GM12878 (cell line): ENCODE results near the gene C14orf93. TPM values are rescaled to one million over a fixed set of nuclear protein-coding genes. Genes with fewer than 3 reads are reported as not detected.

Experiments used
- ATF3 ChIP-seq: IDR thresholded peaks from 2 replicates; pipeline ENCODE4 v1.6.1; 2011; ENCODE audit warnings: low read depth, mild to moderate bottlenecking, low read length, moderate library complexity, borderline replicate concordance; ENCODE audit errors: extremely low read depth
- BACH1 ChIP-seq: fragments of 450-650 bp; IDR thresholded peaks from 2 replicates; pipeline ENCODE4 v1.6.1; 2017; ENCODE audit warnings: mild to moderate bottlenecking, borderline replicate concordance
- EP300 ChIP-seq, 2 experiments: fragments of 150-350 bp in 1 of 2; IDR thresholded peaks; 2 replicates each; pipeline ENCODE4 v1.6.1; 2011 to 2012; ENCODE audit warnings: low read depth in 2 of 2, low read length in 2 of 2, borderline replicate concordance in 1 of 2, improper control_type of control experiment in 1 of 2, inconsistent platforms in 1 of 2; ENCODE audit not compliant: control insufficient read depth in 1 of 2
- EZH2 ChIP-seq: IDR thresholded peaks from 2 replicates; pipeline ENCODE4 v1.6.1; 2012; ENCODE audit warnings: low read depth, mild to moderate bottlenecking, control low read depth, inconsistent platforms, low read length, borderline replicate concordance; ENCODE audit not compliant: control insufficient read depth
- HCFC1 ChIP-seq: fragments of 150-350 bp; IDR thresholded peaks from 2 replicates; pipeline ENCODE4 v1.6.1; 2014; ENCODE audit warnings: low read length
- IKZF1 ChIP-seq: fragments of 450-650 bp; conservative IDR thresholded peaks from 2 replicates; pipeline ENCODE4 v1.6.1; 2017; ENCODE audit warnings: antibody characterized with exemption, mild to moderate bottlenecking
- KDM1A ChIP-seq: fragments of 200-600 bp; sonication (generic); IDR thresholded peaks from 2 replicates; pipeline ENCODE4 v1.6.1; 2016; ENCODE audit warnings: borderline replicate concordance
- MAX ChIP-seq: IDR thresholded peaks from 2 replicates; pipeline ENCODE4 v1.6.1; 2012; ENCODE audit warnings: low read depth, low read length, improper control_type of control experiment
- MTA2 ChIP-seq: fragments of 450-650 bp; IDR thresholded peaks from 2 replicates; pipeline ENCODE4 v1.6.1; 2016; ENCODE audit warnings: low read depth, mild to moderate bottlenecking, moderate library complexity
- MYC ChIP-seq: IDR thresholded peaks from 2 replicates; pipeline ENCODE4 v1.6.1; 2011; ENCODE audit warnings: mild to moderate bottlenecking, low read length, moderate library complexity, inconsistent platforms; ENCODE audit not compliant: insufficient read depth, insufficient replicate concordance, insufficient read length, severe bottlenecking
- NR2C1 ChIP-seq: fragments of 450-650 bp; IDR thresholded peaks from 2 replicates; pipeline ENCODE4 v1.6.1; 2017; ENCODE audit warnings: antibody characterized with exemption, mild to moderate bottlenecking, moderate library complexity
- NR2C2 ChIP-seq: IDR thresholded peaks from 2 replicates; pipeline ENCODE4 v1.6.1; 2011; ENCODE audit warnings: borderline replicate concordance, low read depth; ENCODE audit not compliant: control insufficient read depth, insufficient read length
- NR2F1 ChIP-seq: fragments of 450-650 bp; conservative IDR thresholded peaks from 2 replicates; pipeline ENCODE4 v1.6.1; 2017; ENCODE audit warnings: mild to moderate bottlenecking
- PAX5 ChIP-seq: IDR thresholded peaks from 2 replicates; pipeline ENCODE4 v1.6.1; 2011; ENCODE audit warnings: low read depth, low read length, borderline replicate concordance
- POLR2A ChIP-seq: IDR thresholded peaks from 2 replicates; pipeline ENCODE4 v1.6.1; 2011; ENCODE audit warnings: low read depth, mild to moderate bottlenecking, low read length
- POLR2AphosphoS2 ChIP-seq: IDR thresholded peaks from 2 replicates; pipeline ENCODE4 v1.6.1; 2011; ENCODE audit warnings: low read depth, mild to moderate bottlenecking, low read length, improper control_type of control experiment, moderate library complexity
- RAD21 ChIP-seq: IDR thresholded peaks from 2 replicates; pipeline ENCODE4 v1.6.1; 2011; ENCODE audit warnings: mild to moderate bottlenecking, low read depth, low read length, moderate library complexity; ENCODE audit not compliant: insufficient read depth
- SMARCA5 ChIP-seq: fragments of 450-650 bp; IDR thresholded peaks from 2 replicates; pipeline ENCODE4 v1.6.1; 2017; ENCODE audit warnings: mild to moderate bottlenecking
- TAF1 ChIP-seq: IDR thresholded peaks from 2 replicates; pipeline ENCODE4 v1.6.1; 2011; ENCODE audit warnings: mild to moderate bottlenecking, low read depth, low read length, borderline replicate concordance
- TCF3 ChIP-seq: IDR thresholded peaks from 2 replicates; pipeline ENCODE4 v1.6.1; 2012; ENCODE audit warnings: low read depth, mild to moderate bottlenecking, low read length, borderline replicate concordance; ENCODE audit not compliant: insufficient read depth
- ZNF207 ChIP-seq: fragments of 450-650 bp; IDR thresholded peaks from 2 replicates; pipeline ENCODE4 v1.6.1; 2014; ENCODE audit warnings: antibody characterized with exemption, mild to moderate bottlenecking, borderline replicate concordance
- ZNF384 ChIP-seq: IDR thresholded peaks from 2 replicates; pipeline ENCODE4 v1.6.1; 2012; ENCODE audit warnings: low read depth, mild to moderate bottlenecking, low read length, improper control_type of control experiment, borderline replicate concordance
- polyA plus RNA-seq, 11 experiments: library from polyadenylated mRNA; depleted of rRNA in 4 of 11; unstranded in 6 of 11; stranded (reverse) in 5 of 11; fragments of >200 nt; fragmentation: Nextera tagmentation in 4 of 11; fragmentation: Illumina TruSeq in 1 of 11; extraction: Ambion mirVana in 4 of 11; extraction: Trizol in 1 of 11; gene quantifications; 1 replicate in 1 of 11; 2 replicates in 10 of 11; pipeline versions ENCODE4 v1.2.1 to v1.2.3, GENCODE V29; 2011 to 2016; ENCODE audit warnings: inconsistent platforms in 2 of 11, missing spikeins in 2 of 11, low read depth in 1 of 11
- total RNA-seq, 4 experiments: library from RNA; depleted of rRNA in 3 of 4; stranded (reverse); fragments of >200 nt in 3 of 4; fragmentation: Illumina TruSeq in 1 of 4; extraction: Trizol in 1 of 4; gene quantifications; 2 replicates each; pipeline versions ENCODE4 v1.2.1 to v1.2.3, GENCODE V29; 2013 to 2021
- TF ChIP-seq, protein P1 (sequence below): fragments of 450-650 bp; IDR thresholded peaks from 2 replicates; pipeline ENCODE4 v1.6.1; 2018; ENCODE audit warnings: mild to moderate bottlenecking, low read depth, moderate library complexity; ENCODE audit not compliant: partially characterized antibody
- TF ChIP-seq, protein P2 (sequence below): IDR thresholded peaks from 2 replicates; pipeline ENCODE4 v1.6.1; 2012; ENCODE audit warnings: low read depth, low read length, improper control_type of control experiment
- TF ChIP-seq, protein P3 (sequence below): IDR thresholded peaks from 2 replicates; pipeline ENCODE4 v1.6.1; 2012; ENCODE audit warnings: low read length, inconsistent platforms

The C14orf93 gene
- total and polyA plus RNA-seq, 10 of the 15 experiments (the other 5 are each of a cell fraction or from before 2014, with no cell fraction given) = 1.8 to 13.9 (median 10.2) TPM

DNA sequence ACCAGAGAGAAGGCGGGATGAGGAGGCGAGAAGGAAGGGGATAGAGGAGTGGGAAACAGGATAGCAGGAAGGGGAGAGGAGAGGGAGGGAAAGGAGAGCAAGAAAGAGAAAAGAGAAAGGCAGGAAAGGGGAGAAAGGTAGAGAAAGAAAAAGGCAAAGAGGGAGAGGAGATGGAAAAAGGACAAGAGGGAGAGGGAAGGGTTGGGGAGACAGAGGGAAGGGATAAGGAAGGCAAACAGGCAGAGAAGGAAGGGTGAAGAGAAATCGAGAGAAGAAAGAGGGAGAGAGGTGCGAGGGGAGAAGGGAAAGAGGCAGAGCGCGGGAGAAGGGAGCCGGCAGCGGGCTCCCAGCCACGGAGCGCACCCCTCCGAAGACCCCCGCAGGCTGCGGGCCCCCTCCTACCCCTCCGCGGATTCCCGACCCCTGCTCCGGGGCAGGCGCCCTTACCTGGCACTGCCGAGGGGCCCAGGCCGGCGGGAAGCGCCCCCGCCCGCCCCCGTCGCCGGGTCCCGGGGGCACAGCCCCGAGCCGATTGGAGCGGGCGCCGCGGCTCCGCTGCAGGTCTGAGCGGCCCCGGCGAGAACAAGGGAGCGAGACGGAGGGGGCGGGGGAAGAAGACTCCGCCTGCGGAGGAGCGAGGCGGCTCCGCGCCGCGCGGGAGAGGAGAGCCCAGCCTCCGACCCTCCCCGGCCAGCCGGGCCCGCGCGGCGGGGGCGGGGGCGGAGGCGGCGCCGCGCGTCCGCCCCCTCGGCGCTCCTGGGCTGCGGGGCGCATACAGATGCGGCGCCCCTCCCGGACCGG is 47.2 kb upstream of the C14orf93 start, which contains the start of gene CDH24 (continued):
- TF ChIP-seq ATF3 (no peak), BACH1 (0 out of 2 replicates have a peak, but pooled peaks have one; percentile 25), EP300 (IDR thresholded peaks at IDR 0.05; ENCODE audit: borderline replicate concordance in 1 of 2, control insufficient read depth in 1 of 2, low read depth in 2 of 2, low read length in 2 of 2) (no peak), RAD21 (no peak), TCF3 (no peak), POLR2A (no peak), PAX5 (no peak), HCFC1 (no peak), MTA2 (no peak), ZNF384 (no peak), NR2C1 (no peak), POLR2AphosphoS2 (no peak), KDM1A (no peak), MYC (no peak), TAF1 (no peak), NR2C2 (no peak), IKZF1 (no peak), NR2F1 (no peak), SMARCA5 (no peak), EZH2 (no peak), MAX (no peak), ZNF207 (no peak)
- TF ChIP-seq, protein P1, sequence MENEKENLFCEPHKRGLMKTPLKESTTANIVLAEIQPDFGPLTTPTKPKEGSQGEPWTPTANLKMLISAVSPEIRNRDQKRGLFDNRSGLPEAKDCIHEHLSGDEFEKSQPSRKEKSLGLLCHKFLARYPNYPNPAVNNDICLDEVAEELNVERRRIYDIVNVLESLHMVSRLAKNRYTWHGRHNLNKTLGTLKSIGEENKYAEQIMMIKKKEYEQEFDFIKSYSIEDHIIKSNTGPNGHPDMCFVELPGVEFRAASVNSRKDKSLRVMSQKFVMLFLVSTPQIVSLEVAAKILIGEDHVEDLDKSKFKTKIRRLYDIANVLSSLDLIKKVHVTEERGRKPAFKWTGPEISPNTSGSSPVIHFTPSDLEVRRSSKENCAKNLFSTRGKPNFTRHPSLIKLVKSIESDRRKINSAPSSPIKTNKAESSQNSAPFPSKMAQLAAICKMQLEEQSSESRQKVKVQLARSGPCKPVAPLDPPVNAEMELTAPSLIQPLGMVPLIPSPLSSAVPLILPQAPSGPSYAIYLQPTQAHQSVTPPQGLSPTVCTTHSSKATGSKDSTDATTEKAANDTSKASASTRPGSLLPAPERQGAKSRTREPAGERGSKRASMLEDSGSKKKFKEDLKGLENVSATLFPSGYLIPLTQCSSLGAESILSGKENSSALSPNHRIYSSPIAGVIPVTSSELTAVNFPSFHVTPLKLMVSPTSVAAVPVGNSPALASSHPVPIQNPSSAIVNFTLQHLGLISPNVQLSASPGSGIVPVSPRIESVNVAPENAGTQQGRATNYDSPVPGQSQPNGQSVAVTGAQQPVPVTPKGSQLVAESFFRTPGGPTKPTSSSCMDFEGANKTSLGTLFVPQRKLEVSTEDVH = no peak
- TF ChIP-seq, protein P2, sequence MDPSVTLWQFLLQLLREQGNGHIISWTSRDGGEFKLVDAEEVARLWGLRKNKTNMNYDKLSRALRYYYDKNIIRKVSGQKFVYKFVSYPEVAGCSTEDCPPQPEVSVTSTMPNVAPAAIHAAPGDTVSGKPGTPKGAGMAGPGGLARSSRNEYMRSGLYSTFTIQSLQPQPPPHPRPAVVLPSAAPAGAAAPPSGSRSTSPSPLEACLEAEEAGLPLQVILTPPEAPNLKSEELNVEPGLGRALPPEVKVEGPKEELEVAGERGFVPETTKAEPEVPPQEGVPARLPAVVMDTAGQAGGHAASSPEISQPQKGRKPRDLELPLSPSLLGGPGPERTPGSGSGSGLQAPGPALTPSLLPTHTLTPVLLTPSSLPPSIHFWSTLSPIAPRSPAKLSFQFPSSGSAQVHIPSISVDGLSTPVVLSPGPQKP = no peak
- TF ChIP-seq, protein P3, sequence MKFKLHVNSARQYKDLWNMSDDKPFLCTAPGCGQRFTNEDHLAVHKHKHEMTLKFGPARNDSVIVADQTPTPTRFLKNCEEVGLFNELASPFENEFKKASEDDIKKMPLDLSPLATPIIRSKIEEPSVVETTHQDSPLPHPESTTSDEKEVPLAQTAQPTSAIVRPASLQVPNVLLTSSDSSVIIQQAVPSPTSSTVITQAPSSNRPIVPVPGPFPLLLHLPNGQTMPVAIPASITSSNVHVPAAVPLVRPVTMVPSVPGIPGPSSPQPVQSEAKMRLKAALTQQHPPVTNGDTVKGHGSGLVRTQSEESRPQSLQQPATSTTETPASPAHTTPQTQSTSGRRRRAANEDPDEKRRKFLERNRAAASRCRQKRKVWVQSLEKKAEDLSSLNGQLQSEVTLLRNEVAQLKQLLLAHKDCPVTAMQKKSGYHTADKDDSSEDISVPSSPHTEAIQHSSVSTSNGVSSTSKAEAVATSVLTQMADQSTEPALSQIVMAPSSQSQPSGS = no peak
